Mononuclear cell (primary cell): ENCODE results near the gene OOSP1. TPM values are rescaled to one million over a fixed set of nuclear protein-coding genes. Genes with fewer than 3 reads are reported as not detected.

Experiments
- H3K27me3 ChIP-seq: 2 replicates; pipeline ENCODE4 v1.6.0; 2011; ENCODE audit warnings: low read length, control low read depth; ENCODE audit not compliant: insufficient read depth
- H3K4me1 ChIP-seq: 2 replicates; pipeline ENCODE4 v1.5.1; 2011; ENCODE audit warnings: mild to moderate bottlenecking, low read length, control low read depth; ENCODE audit not compliant: insufficient read depth
- H3K4me3 ChIP-seq: 2 replicates; pipeline ENCODE4 v1.5.1; 2011; ENCODE audit warnings: mild to moderate bottlenecking, low read length, moderate library complexity
- H3K9me3 ChIP-seq: 2 replicates; pipeline ENCODE4 v1.5.1; 2011; ENCODE audit warnings: low read depth, mild to moderate bottlenecking, control low read depth, low read length
- total RNA-seq: library from RNA; depleted of rRNA; stranded (reverse); fragments of >200 nt; gene quantifications from one replicate; pipeline ENCODE4 v1.2.3, GENCODE V29; 2012

The OOSP1 gene
- total RNA-seq, 1 donor: not detected

DNA sequence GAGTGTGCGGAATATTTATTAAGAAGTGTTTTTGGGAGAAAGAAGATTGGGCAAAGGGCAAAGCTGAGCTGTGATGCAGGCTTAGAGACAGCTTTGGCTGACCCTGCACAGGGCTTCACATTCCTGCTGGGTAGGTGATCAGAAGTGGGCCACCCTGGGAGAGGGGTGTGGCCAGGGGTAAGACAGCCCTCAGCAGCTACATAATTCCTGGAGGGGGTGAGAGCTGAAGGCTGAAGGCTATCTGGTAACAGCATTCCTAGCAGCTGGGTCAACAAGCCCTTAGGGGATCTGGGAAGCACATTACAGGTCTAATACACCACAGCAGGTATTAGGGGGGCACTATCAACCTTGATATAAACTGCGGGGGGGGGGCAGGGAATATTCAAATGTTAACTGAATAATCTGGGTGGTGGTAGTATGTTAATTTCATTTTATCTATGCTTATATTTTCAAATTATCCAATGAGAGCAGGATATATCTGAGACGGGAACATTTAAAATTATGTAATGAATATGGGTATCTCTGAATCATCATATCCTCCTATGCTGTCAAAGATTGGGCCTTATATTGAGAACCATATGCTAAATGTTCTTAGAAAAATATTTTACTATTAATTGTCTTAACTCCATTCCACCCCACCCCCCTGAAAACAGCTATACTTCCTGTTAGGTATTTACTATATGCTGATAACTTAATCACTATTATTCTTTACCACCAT, 5.9 kb downstream of the OOSP1 start:
- no peak overlapping the region for H3K4me3 ChIP-seq
- H3K27me3 ChIP-seq: no peaks in the 10 kb centered on the region
- H3K9me3 ChIP-seq: no peaks in the 10 kb centered on the region
- no peaks in the 10 kb centered on the region for H3K4me1 ChIP-seq

DNA sequence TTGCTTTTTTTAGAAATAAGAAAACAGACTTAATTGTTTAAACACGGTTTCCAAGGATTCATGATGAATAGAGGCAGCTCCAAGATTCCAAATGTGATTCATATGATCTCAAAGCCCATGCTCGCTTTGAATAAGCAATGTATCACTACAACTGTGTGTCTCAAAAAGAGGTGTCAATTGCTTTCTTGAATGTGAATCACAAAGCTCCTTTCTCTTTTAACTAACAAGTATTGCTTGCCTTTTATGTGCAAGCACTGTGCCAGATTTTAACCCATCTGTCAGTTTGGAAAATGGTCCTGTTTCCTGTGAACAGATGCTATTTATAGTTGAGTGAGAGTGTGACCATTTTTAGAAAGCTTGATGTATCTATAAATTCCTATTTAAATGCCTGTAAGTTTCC, 6.5 kb downstream of the OOSP1 start:
- H3K27me3 ChIP-seq: no peaks in the 10 kb centered on the region
- H3K4me1 ChIP-seq: no peaks in the 10 kb centered on the region
- no peaks in the 10 kb centered on the region for H3K9me3 ChIP-seq
- no peak overlapping the region for H3K4me3 ChIP-seq

DNA sequence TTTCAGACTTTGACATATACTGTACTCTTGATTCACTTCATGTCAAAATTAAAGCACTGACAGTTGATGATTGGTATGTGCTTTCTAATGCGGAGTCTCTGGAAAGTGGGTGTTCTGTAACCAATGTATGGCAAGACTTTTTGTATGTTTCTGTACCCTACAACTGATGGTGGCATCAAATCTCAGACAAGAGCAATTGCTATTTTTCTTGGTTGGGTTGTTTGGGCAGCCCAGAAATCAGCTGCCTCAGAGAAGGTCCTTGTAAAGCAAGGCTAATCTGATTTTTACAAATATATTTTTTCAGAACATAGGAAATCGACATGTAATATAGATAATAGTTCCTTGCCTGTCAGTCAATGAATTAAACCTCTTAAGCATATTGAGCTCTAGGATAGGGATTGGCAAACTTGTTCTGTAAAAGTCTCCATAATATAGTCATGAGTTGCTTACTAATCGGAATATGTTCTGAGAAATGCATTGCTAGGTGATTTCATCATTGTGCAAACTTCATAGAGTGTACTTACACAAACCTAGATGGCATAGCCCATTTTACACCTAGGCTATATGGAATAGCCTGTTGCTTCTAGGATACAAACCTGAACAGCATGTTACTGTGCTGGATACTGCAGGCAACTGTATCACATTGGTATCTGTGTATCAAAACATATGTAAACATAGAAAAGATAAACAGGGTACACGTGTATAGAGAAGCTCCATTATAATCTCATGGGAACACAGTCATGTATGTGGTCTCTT, 15.4 kb downstream of the OOSP1 start:
- Histone ChIP-seq H3K4me1 (no peaks in the 10 kb centered on the region), H3K27me3 (no peaks in the 10 kb centered on the region), H3K9me3 (no peaks in the 10 kb centered on the region), H3K4me3 (no peak overlapping the region)

DNA sequence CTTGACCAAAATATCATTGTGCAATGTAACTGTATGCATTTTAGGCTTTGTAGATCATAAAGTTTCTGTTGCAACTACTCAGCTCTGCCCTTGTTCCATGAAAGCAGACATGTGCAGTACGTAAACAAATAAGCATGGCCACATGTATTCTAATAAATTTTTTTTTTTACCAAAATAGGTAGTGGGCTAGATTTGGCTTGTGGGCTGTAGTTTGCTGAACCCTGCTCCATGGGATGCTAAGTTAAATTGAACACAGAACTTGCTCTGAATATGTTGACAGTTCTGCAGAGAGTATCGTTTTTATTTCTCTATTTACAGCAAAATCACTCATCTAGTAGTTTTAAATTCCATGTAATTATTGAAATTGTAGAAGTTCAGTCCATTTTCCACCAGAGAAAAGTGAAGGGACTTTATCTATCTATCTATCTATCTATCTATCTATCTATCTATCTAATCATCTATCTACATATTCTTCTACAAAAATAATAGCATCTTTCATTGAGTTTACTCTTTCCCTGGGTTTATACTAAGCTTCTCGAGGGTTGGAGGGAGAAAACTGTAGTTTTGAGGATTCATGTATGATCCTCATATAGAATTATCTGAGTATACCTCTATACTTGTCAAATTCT, 16.1 kb downstream of the OOSP1 start:
- Histone ChIP-seq H3K4me1 (no peaks in the 10 kb centered on the region), H3K4me3 (no peak overlapping the region), H3K27me3 (no peaks in the 10 kb centered on the region), H3K9me3 (no peaks in the 10 kb centered on the region)

DNA sequence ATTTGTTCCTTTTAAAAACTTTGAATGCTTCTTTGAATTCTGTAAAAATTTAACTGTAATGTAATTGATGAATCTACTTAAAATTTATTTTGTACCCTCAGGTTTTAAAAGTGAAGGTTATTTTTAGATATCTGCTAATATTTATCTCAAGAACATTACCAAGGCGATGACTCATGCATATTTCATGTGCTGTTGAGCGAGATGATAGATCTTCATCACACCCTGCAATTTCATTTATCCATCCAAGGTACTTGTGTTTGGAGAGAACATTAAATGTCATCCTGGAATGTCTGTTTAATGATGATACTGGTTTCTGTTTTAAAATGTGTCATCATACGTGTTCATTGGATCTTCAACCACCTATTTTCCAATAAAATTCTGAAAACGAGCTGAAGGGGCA, 18.9 kb downstream of the OOSP1 start:
- no peaks in the 10 kb centered on the region for H3K27me3 ChIP-seq
- H3K4me1 ChIP-seq: no peaks in the 10 kb centered on the region
- no peak overlapping the region for H3K4me3 ChIP-seq
- no peaks in the 10 kb centered on the region for H3K9me3 ChIP-seq

DNA sequence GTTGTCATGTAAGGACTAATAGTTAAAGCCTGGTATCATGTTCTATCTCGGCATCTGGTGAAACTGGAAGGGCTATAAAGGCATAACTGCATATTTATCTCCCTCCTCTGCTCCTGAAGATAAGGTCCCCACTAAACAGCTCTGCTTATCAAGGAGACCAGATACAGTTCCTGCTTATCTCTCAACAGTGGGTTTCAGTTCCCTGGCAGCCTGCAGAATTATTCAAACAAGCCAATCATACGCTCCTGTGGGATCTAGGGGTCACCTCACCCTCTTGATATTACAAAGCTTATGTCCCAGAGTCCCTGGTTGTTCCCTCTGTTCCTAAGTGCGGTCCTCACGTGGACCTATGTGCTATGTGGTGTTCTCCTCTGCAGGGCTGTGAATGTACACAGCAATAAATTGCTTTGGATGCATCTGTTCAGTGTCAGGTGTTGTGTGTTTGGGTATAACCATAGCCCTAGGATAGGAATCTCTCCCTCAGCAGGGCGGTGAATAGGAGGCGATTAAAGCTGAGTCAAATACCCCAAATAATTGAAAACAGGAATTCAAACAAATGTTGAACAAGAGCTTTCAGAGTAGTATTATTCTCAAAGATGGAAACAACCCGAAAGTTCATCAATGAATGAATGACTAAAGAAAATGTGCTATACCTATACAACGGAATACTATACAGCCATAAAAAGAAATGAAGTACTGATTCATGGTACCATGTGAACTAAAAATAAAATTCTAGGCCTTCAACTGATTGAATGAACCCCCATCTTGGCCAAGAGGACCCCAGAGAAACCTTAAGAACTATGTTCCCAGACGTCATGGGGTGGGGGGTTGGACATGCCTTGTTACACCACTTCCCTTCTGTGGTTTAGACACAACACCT, 22.5 kb downstream of the OOSP1 start:
- Histone ChIP-seq H3K4me1 (no peaks in the 10 kb centered on the region), H3K9me3 (no peaks in the 10 kb centered on the region), H3K4me3 (no peak overlapping the region), H3K27me3 (no peaks in the 10 kb centered on the region)

DNA sequence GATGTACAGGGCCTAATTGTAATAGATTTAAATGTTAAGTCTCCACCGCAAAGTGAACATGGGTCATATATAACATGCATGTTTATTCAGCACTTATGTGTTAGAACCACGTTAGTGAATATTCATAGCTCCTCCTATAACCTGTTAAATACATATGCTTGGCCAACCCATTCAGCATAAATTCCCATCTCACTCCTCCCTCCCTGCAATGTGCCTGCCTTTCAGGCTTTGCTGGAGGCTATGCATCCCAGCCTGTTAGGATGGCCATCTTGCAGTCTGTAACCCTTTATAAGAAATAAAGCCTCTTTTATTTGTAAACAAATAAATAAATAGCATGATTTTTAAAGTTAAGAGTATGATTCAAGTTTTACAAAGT, 23.9 kb downstream of the OOSP1 start:
- Histone ChIP-seq H3K27me3 (no peaks in the 10 kb centered on the region), H3K9me3 (no peaks in the 10 kb centered on the region), H3K4me1 (no peaks in the 10 kb centered on the region), H3K4me3 (no peak overlapping the region)

DNA sequence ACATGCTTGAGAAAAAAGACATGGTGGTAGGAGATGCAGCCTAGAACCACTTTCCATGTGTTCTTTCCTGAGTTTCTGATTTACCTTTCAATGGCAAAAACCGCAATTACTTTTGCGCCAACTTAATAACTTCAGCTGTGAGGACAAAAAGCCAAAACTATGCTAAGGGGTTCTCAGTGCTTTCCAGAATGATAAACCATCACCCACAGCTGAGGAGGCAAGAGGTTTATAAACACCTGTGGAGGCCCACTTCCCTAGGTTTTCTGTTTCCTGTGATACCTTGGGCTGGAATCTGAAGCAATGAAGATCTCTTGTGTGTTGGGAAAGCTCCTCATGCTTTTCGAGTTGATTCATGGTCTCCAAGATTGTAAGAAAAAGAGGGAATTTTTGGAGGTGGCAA, 25.5 kb downstream of the OOSP1 start, which contains the start of gene OOSP4A:
Gene OOSP4A (plus strand): TSS at position 301 of the 400 bp plus-strand sequence. CDS start 0 bp downstream, at position 301.
- H3K4me3 ChIP-seq: no peak within 1 kb of the TSS
- H3K27me3 ChIP-seq: no peaks in the 10 kb centered on the region
- H3K9me3 ChIP-seq: no peaks in the 10 kb centered on the region
- H3K4me1 ChIP-seq: no peaks in the 10 kb centered on the region

DNA sequence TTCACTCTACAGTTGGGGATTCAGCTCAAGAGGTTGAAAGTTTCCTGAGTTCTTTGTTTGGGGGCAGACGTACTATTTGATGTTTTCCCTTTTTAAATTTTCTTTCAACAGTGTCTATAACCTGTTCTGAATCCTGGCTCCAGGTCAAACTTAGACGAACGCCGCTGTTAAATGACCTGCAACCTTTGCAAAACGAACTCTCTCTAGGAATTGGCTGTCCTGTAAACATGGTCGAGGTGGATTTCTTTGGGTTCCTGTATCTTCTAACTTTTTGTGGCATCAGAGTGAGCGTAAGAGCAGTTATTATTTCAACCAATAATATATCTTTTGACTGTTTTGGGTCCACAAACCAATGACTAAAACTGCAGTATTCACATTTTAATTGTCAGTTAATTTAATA, 27.2 kb downstream of the OOSP1 start:
- no peaks in the 10 kb centered on the region for H3K27me3 ChIP-seq

DNA sequence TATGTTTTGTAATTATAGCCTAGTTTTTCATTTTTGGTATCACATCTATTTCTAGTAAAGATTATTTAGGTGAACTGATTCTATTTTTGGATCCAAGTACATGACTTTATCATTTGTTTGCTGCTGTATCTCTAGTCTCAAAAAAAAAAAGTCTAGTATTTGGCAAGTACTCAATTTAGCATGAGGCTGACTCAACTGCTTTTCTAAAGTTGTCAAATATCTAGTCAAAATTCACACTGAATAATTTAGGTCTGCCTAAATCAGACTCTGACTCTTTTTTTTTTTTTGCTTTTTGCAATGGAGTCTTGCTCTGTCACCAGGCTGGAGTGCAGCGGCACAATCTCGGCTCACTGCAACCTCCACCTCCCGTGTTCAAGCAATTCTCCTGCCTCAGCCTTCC, 28.0 kb downstream of the OOSP1 start:
- H3K4me3 ChIP-seq: no peak overlapping the region
- no peaks in the 10 kb centered on the region for H3K9me3 ChIP-seq
- H3K4me1 ChIP-seq: no peaks in the 10 kb centered on the region
- no peaks in the 10 kb centered on the region for H3K27me3 ChIP-seq

More for the DNA sequence above, 27.2 kb downstream of the OOSP1 start:
- Histone ChIP-seq H3K4me3 (no peak overlapping the region), H3K4me1 (no peaks in the 10 kb centered on the region), H3K9me3 (no peaks in the 10 kb centered on the region)

DNA sequence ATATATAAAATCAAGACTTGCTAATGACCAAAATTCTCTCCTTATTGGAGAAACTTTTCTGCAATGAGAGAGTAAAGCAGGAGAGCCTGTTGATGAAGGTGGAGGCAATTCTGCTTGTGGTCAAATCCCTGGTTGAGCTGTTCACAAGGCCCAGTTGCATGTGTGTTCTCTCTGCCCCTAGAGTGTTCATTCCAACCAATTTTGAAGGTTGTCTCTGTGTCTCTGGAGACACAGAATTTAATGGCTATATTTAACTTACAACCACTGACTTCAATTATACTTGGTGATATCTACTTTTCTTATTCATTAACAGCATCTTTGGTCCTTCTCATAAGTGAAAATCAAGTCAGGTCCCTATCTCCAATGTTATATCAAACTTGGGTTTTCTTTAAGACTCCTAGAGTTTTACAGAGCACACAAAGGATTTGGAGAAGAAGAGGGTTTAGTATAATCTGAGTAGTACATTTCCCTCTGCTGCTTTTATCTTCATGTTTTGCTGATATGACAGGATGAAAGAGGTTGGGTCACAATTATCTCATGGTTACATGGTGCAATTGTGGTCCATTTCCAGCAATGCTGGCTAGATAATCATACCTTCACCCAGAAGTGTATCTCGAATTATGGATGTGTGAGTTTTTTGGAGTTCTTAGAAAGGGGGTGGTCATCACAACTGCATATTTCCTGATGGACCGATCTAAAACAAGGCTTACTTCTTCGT, 29.6 kb downstream of the OOSP1 start:
- Histone ChIP-seq H3K4me3 (no peak overlapping the region), H3K27me3 (no peaks in the 10 kb centered on the region), H3K4me1 (no peaks in the 10 kb centered on the region), H3K9me3 (no peaks in the 10 kb centered on the region)

DNA sequence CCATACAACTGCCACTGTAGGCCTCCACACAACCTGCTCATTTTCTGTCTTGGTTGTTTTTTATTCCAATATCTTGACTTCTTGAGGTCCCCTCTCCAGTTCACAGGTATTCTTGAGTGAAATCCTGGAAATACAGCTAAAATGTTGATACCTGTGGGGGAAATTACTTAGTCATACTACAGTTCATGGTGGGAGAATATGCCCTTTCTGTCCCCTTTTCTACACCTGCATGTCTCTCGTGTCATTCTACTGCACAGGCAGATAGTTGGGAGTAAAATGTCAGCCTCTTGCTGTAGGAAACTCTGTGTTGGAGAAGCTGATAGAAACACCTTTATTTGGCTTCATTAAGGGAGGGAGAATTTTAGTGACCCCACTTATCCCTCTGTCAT, 30.2 kb downstream of the OOSP1 start:
- no peaks in the 10 kb centered on the region for H3K27me3 ChIP-seq
- no peaks in the 10 kb centered on the region for H3K9me3 ChIP-seq
- H3K4me1 ChIP-seq: no peaks in the 10 kb centered on the region
- no peak overlapping the region for H3K4me3 ChIP-seq

DNA sequence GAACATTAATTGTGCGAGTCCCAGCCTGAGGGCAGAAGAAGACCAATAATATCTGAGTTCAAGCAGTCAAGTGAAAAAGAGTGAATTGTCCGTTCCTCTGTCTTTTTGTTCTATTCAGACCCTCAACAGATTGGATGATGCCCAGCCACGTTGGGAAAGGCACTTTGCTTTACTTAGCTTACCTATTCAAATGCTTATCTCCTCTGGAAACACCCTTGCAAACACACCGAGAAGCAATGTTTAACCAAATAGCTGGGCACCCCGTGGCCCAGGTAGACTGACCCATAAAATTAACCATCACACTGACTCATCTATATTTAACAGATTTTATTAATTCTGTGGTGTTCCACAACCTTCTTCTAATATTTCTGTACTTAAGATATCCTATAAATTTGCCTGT, 34.9 kb downstream of the OOSP1 start:
- H3K4me3 ChIP-seq: no peak overlapping the region
- H3K4me1 ChIP-seq: no peaks in the 10 kb centered on the region
- no peaks in the 10 kb centered on the region for H3K27me3 ChIP-seq
- no peaks in the 10 kb centered on the region for H3K9me3 ChIP-seq

DNA sequence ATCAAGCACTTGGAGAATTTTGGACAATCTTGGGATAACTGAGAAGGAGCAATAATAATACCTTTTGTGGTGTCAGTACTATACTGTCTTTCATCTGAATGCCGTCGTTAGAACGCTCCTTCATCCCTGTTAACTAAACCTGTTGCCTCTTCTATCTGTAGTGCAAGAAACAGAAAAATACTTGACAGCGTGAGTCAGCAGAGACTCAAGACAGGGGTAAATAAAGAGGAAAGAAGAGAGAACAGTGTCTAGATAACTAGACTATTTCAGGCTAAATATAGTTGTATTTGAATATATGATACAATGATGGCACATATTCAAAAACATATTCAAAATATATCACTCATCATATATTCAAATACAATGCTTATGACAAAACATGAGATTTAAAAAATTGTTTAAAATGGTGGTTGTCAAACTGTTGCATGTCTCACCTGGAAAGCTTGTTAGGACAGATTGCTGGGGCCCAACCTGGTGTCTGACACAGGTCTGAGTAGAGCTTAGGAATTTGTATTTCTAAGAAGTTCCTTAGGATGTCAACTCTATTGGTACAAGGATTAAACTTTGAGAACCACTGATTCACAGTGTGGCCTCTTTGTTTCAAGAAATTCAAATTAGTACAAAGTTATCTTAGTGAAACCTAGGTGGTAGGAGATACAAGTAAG, 43.0 kb downstream of the OOSP1 start:
- H3K9me3 ChIP-seq: no peaks in the 10 kb centered on the region

More for the DNA sequence above, 43.0 kb downstream of the OOSP1 start:
- no peak overlapping the region for H3K4me3 ChIP-seq
- H3K4me1 ChIP-seq: no peaks in the 10 kb centered on the region
- H3K27me3 ChIP-seq: no peaks in the 10 kb centered on the region
